Measurements from ENCODE around the gene MTA3.

DNA sequence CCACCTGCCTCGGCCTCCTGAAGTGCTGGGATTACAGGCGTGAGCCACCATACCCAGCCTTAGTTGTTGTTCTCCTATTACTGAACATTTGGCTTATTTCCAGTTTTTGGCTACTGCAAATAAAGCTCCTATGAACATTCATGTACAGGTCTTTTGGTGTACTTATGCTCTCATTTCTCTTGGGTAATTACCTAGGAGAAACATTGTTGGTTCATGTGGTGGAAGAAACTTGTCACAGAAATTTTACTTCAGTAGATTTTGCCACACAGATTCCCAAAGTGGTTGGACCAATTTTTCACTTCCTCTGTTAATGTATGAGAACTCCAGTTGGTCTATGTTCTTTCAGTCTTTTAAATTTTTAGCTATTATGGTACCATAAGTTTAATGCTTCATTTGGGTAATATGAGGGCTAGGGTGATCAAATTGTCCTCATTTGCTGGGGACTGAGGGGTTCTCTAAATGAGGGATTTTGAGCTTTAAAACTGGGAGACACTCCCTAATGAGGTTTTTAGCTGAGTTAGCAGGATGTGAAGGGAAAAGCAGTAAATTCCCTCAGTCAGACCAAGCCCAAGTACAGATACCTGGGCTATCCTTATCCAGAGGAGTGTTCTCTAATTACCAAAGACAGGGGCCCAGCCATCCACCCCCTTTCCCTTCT is 33.9 kb downstream of the MTA3 start:
- TF ChIP-seq, protein P1, sequence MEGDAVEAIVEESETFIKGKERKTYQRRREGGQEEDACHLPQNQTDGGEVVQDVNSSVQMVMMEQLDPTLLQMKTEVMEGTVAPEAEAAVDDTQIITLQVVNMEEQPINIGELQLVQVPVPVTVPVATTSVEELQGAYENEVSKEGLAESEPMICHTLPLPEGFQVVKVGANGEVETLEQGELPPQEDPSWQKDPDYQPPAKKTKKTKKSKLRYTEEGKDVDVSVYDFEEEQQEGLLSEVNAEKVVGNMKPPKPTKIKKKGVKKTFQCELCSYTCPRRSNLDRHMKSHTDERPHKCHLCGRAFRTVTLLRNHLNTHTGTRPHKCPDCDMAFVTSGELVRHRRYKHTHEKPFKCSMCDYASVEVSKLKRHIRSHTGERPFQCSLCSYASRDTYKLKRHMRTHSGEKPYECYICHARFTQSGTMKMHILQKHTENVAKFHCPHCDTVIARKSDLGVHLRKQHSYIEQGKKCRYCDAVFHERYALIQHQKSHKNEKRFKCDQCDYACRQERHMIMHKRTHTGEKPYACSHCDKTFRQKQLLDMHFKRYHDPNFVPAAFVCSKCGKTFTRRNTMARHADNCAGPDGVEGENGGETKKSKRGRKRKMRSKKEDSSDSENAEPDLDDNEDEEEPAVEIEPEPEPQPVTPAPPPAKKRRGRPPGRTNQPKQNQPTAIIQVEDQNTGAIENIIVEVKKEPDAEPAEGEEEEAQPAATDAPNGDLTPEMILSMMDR (IDR thresholded peaks at IDR 0.05 in 8 of 11, conservative IDR thresholded peaks at IDR 0.05 in 3 of 11), result no peak
- TF ChIP-seq POLR2AphosphoS5 (IDR thresholded peaks at IDR 0.05), result no peak
